ENCODE data around the gene BLOC1S5. TPM values are rescaled to one million over a fixed set of nuclear protein-coding genes. Genes with fewer than 3 reads are reported as not detected.

BLOC1S5 gene
- total and polyA plus RNA-seq, 2 of the 13 experiments (the other 11 are each of a cell fraction or from before 2014, with no cell fraction given), result 10.5 to 41.5 TPM

GRCh38 chr6:8075704-8076103 is 11.5 kb upstream of the BLOC1S5 start (continued):
- TF ChIP-seq EP300 (IDR thresholded peaks at IDR 0.05; ENCODE audit: low read depth in 2 of 2, low read length in 2 of 2), result 0 out of 4 replicates have a peak, but pooled peaks of 1 of the 2 experiments have one; percentile 21
- no peak for TF ChIP-seq EP300 (CRISPR knock-in tag; IDR thresholded peaks at IDR 0.05; ENCODE audit: borderline replicate concordance)
- no peak for TF ChIP-seq CBX2 (IDR thresholded peaks at IDR 0.05; ENCODE audit: low read depth, low read length)
- no peak for TF ChIP-seq CBX2 (CRISPR knock-in tag; IDR thresholded peaks at IDR 0.05; ENCODE audit: low read depth)
- no peak for TF ChIP-seq ZNF7 (CRISPR knock-in tag; IDR thresholded peaks at IDR 0.05)
- TF ChIP-seq, protein P1, sequence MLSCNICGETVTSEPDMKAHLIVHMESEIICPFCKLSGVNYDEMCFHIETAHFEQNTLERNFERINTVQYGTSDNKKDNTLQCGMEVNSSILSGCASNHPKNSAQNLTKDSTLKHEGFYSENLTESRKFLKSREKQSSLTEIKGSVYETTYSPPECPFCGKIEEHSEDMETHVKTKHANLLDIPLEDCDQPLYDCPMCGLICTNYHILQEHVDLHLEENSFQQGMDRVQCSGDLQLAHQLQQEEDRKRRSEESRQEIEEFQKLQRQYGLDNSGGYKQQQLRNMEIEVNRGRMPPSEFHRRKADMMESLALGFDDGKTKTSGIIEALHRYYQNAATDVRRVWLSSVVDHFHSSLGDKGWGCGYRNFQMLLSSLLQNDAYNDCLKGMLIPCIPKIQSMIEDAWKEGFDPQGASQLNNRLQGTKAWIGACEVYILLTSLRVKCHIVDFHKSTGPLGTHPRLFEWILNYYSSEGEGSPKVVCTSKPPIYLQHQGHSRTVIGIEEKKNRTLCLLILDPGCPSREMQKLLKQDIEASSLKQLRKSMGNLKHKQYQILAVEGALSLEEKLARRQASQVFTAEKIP (CRISPR knock-in tag; IDR thresholded peaks at IDR 0.05; ENCODE audit: borderline replicate concordance), result no peak
- TF ChIP-seq GATAD2A (CRISPR knock-in tag; IDR thresholded peaks at IDR 0.05), result peak; percentile 36; the same call in 1 of the 2 replicates
- no peak for TF ChIP-seq HOXA5 (CRISPR knock-in tag; IDR thresholded peaks at IDR 0.05)
- 0 out of 2 replicates have a peak, but pooled peaks have one; percentile 27 for TF ChIP-seq ZNF644 (CRISPR knock-in tag; IDR thresholded peaks at IDR 0.05; ENCODE audit: low read depth)
- no peak for TF ChIP-seq ZBTB42 (CRISPR knock-in tag; IDR thresholded peaks at IDR 0.05)
- no peak for TF ChIP-seq ZSCAN5A (CRISPR knock-in tag; IDR thresholded peaks at IDR 0.05; ENCODE audit: borderline replicate concordance)
- TF ChIP-seq ZBTB21 (CRISPR knock-in tag; IDR thresholded peaks at IDR 0.05), result no peak
- no peak for TF ChIP-seq IRF2 (CRISPR knock-in tag; IDR thresholded peaks at IDR 0.05)
- no peak for TF ChIP-seq ZNF232 (CRISPR knock-in tag; IDR thresholded peaks at IDR 0.05; ENCODE audit: borderline replicate concordance)
- no peak for TF ChIP-seq BRCA1 (CRISPR knock-in tag; IDR thresholded peaks at IDR 0.05)
- no peak for TF ChIP-seq SOX6 (IDR thresholded peaks at IDR 0.05)
- peak; percentile 88 for TF ChIP-seq SOX6 (CRISPR knock-in tag; IDR thresholded peaks at IDR 0.05)
- no peak for TF ChIP-seq ZBTB8A (CRISPR knock-in tag; IDR thresholded peaks at IDR 0.05; ENCODE audit: borderline replicate concordance, low read depth)
- TF ChIP-seq JUNB (CRISPR knock-in tag; IDR thresholded peaks at IDR 0.05; ENCODE audit: borderline replicate concordance), result no peak
- TF ChIP-seq, protein P2, sequence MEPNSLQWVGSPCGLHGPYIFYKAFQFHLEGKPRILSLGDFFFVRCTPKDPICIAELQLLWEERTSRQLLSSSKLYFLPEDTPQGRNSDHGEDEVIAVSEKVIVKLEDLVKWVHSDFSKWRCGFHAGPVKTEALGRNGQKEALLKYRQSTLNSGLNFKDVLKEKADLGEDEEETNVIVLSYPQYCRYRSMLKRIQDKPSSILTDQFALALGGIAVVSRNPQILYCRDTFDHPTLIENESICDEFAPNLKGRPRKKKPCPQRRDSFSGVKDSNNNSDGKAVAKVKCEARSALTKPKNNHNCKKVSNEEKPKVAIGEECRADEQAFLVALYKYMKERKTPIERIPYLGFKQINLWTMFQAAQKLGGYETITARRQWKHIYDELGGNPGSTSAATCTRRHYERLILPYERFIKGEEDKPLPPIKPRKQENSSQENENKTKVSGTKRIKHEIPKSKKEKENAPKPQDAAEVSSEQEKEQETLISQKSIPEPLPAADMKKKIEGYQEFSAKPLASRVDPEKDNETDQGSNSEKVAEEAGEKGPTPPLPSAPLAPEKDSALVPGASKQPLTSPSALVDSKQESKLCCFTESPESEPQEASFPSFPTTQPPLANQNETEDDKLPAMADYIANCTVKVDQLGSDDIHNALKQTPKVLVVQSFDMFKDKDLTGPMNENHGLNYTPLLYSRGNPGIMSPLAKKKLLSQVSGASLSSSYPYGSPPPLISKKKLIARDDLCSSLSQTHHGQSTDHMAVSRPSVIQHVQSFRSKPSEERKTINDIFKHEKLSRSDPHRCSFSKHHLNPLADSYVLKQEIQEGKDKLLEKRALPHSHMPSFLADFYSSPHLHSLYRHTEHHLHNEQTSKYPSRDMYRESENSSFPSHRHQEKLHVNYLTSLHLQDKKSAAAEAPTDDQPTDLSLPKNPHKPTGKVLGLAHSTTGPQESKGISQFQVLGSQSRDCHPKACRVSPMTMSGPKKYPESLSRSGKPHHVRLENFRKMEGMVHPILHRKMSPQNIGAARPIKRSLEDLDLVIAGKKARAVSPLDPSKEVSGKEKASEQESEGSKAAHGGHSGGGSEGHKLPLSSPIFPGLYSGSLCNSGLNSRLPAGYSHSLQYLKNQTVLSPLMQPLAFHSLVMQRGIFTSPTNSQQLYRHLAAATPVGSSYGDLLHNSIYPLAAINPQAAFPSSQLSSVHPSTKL (CRISPR knock-in tag; IDR thresholded peaks at IDR 0.05), result peak; percentile 73
- no peak for TF ChIP-seq WIZ (CRISPR knock-in tag; IDR thresholded peaks at IDR 0.05)
- no peak for TF ChIP-seq SP140L (CRISPR knock-in tag; IDR thresholded peaks at IDR 0.05; ENCODE audit: borderline replicate concordance)
- TF ChIP-seq SMARCE1 (IDR thresholded peaks at IDR 0.05; ENCODE audit: borderline replicate concordance), result no peak
- TF ChIP-seq, protein P3, sequence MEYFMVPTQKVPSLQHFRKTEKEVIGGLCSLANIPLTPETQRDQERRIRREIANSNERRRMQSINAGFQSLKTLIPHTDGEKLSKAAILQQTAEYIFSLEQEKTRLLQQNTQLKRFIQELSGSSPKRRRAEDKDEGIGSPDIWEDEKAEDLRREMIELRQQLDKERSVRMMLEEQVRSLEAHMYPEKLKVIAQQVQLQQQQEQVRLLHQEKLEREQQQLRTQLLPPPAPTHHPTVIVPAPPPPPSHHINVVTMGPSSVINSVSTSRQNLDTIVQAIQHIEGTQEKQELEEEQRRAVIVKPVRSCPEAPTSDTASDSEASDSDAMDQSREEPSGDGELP (IDR thresholded peaks at IDR 0.05; ENCODE audit: borderline replicate concordance, low read depth), result no peak
- no peak for TF ChIP-seq TP53 (CRISPR knock-in tag; conservative IDR thresholded peaks at IDR 0.05)
- no peak for TF ChIP-seq YEATS4 (CRISPR knock-in tag; IDR thresholded peaks at IDR 0.05; ENCODE audit: borderline replicate concordance)
